Smooth muscle cell (in vitro differentiated cells): ENCODE data around the gene PBX2. TPM values are rescaled to one million over a fixed set of nuclear protein-coding genes. Genes with fewer than 3 reads are reported as not detected.

Experiments used
- DNase-seq: peaks from one replicate; lab custom pipeline; 2025; ENCODE audit not compliant: unreplicated experiment; lab: John Stamatoyannopoulos, UW
- H2AFZ ChIP-seq: fragments of 200-600 bp; sonication (generic); 2 replicates; pipeline ENCODE4 v1.6.0; 2016; ENCODE audit warnings: antibody characterized with exemption, low read depth, mild to moderate bottlenecking
- H3F3A ChIP-seq: fragments of 200-600 bp; sonication (generic); 2 replicates; pipeline ENCODE4 v1.6.0; 2017; ENCODE audit warnings: antibody characterized with exemption, low read depth
- H3K27ac ChIP-seq: fragments of 200-600 bp; sonication (generic); 2 replicates; pipeline ENCODE4 v1.5.1; 2016; ENCODE audit warnings: low read depth, mild to moderate bottlenecking
- H3K27me3 ChIP-seq: fragments of 200-600 bp; sonication (generic); 2 replicates; pipeline ENCODE4 v1.6.1; 2016; ENCODE audit warnings: low read depth, mild to moderate bottlenecking
- H3K36me3 ChIP-seq: fragments of 200-600 bp; sonication (generic); 2 replicates; pipeline ENCODE4 v1.5.1; 2016; ENCODE audit warnings: low read depth
- H3K4me1 ChIP-seq: fragments of 200-600 bp; sonication (generic); 2 replicates; pipeline ENCODE4 v1.5.1; 2016; ENCODE audit warnings: low read depth
- H3K4me2 ChIP-seq: fragments of 200-600 bp; sonication (generic); 2 replicates; pipeline ENCODE4 v1.6.0; 2016; ENCODE audit warnings: mild to moderate bottlenecking
- H3K4me3 ChIP-seq: fragments of 200-600 bp; sonication (generic); 2 replicates; pipeline ENCODE4 v1.5.1; 2016; ENCODE audit warnings: mild to moderate bottlenecking
- H3K79me2 ChIP-seq: fragments of 200-600 bp; sonication (generic); 2 replicates; pipeline ENCODE4 v1.6.0; 2016; ENCODE audit warnings: low read depth, mild to moderate bottlenecking
- H3K9ac ChIP-seq: fragments of 200-600 bp; sonication (generic); 2 replicates; pipeline ENCODE4 v1.6.0; 2016; ENCODE audit warnings: low read depth
- H3K9me3 ChIP-seq: fragments of 200-600 bp; sonication (generic); replicated peaks from 2 replicates; pipeline ENCODE4 v1.5.1; 2016; ENCODE audit warnings: low read depth
- H4K20me1 ChIP-seq: fragments of 200-600 bp; sonication (generic); 2 replicates; pipeline ENCODE4 v1.6.0; 2016; ENCODE audit warnings: low read depth
- WGBS: methylation state at CpG from one replicate; pipeline ENCODE4 v1.1.7; 2016; ENCODE audit warnings: low lambda C conversion rate; 5-methylcytosine and 5-hydroxymethylcytosine counted together
- polyA plus RNA-seq: library from polyadenylated mRNA; unstranded; fragments of >200 nt; fragmentation: Nextera tagmentation; extraction: Ambion mirVana; gene quantifications from 2 replicates; pipeline ENCODE4 v1.2.1, GENCODE V29; 2016
- total RNA-seq: library from RNA; depleted of rRNA; stranded (reverse); fragments of >200 nt; gene quantifications from 2 replicates; pipeline ENCODE4 v1.2.3, GENCODE V29; 2014
- TF ChIP-seq, protein P1 (sequence below): fragments of 200-600 bp; sonication (generic); IDR thresholded peaks from 2 replicates; pipeline ENCODE4 v1.5.1; 2017; ENCODE audit warnings: borderline replicate concordance, mild to moderate bottlenecking, antibody characterized with exemption; ENCODE audit not compliant: insufficient read depth, poor library complexity, severe bottlenecking

Gene PBX2
- total and polyA plus RNA-seq, 2 experiments from 2014 or later = 14.0 to 43.6 TPM

GRCh38 chr6:32179766-32180405 is 10.1 kb downstream of the PBX2 start:
- Histone ChIP-seq H3K4me1 (peaks cover 10% of the 10 kb centered on the region), H3K9ac (no peak overlapping the region), H3F3A (peaks cover 9% of the 10 kb centered on the region), H4K20me1 (no peaks in the 10 kb centered on the region), H3K4me3 (no peak overlapping the region), H3K4me2 (no peak overlapping the region), H3K27me3 (no peaks in the 10 kb centered on the region), H3K79me2 (peaks cover 22% of the 10 kb centered on the region), H3K36me3 (no peaks in the 10 kb centered on the region), H3K27ac (no peak overlapping the region), H2AFZ (no peak overlapping the region), H3K9me3 (no peaks in the 10 kb centered on the region)
- WGBS = 92% methylated on average over 10 of the region's 10 CpGs
- DNase-seq = no peak
- TF ChIP-seq, protein P1, sequence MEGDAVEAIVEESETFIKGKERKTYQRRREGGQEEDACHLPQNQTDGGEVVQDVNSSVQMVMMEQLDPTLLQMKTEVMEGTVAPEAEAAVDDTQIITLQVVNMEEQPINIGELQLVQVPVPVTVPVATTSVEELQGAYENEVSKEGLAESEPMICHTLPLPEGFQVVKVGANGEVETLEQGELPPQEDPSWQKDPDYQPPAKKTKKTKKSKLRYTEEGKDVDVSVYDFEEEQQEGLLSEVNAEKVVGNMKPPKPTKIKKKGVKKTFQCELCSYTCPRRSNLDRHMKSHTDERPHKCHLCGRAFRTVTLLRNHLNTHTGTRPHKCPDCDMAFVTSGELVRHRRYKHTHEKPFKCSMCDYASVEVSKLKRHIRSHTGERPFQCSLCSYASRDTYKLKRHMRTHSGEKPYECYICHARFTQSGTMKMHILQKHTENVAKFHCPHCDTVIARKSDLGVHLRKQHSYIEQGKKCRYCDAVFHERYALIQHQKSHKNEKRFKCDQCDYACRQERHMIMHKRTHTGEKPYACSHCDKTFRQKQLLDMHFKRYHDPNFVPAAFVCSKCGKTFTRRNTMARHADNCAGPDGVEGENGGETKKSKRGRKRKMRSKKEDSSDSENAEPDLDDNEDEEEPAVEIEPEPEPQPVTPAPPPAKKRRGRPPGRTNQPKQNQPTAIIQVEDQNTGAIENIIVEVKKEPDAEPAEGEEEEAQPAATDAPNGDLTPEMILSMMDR = no peak

GRCh38 chr6:32178547-32179440 is 11.2 kb downstream of the PBX2 start:
- TF ChIP-seq, protein P1 = no peak
- Histone ChIP-seq H4K20me1 (no peaks in the 10 kb centered on the region), H3K27ac (peak overlapping the region; percentile 95), H3K4me1 (peaks cover 15% of the 10 kb centered on the region), H3K9me3 (no peaks in the 10 kb centered on the region), H3K4me3 (peak overlapping the region; percentile 91), H3K36me3 (no peaks in the 10 kb centered on the region), H3K4me2 (peak overlapping the region; percentile 99), H3F3A (peaks cover 9% of the 10 kb centered on the region), H3K79me2 (peaks cover 33% of the 10 kb centered on the region), H3K27me3 (no peaks in the 10 kb centered on the region), H2AFZ (peak overlapping the region; percentile 11), H3K9ac (peak overlapping the region; percentile 77)
- 5% methylated on average over 19 of the region's 24 CpGs for WGBS
- no peak for DNase-seq

GRCh38 chr6:32177788-32178546 is 12.0 kb downstream of the PBX2 start, which contains the start of gene RNF5:
RNF5 (plus strand) TSS chr6:32178405; CDS start chr6:32178512, 107 bp downstream.
- TF ChIP-seq, protein P1 = no peak
- DNase-seq = peak; percentile 93
- Histone ChIP-seq H3K79me2 (peaks cover 39% of the 10 kb centered on the region), H3K4me1 (peaks cover 15% of the 10 kb centered on the region), H3K9me3 (no peaks in the 10 kb centered on the region), H3K4me3 (peak within 1 kb of the TSS; percentile 91), H3K36me3 (no peaks in the 10 kb centered on the region), H3K4me2 (peak within 1 kb of the TSS; percentile 99), H3K27me3 (no peaks in the 10 kb centered on the region), H3K9ac (peak within 1 kb of the TSS; percentile 84), H3F3A (peaks cover 9% of the 10 kb centered on the region), H2AFZ (peak within 1 kb of the TSS; percentile 85), H4K20me1 (no peaks in the 10 kb centered on the region), H3K27ac (peak within 1 kb of the TSS; percentile 95)
- under 1% methylated on average over 26 of the region's 33 CpGs for WGBS
